Measurements from ENCODE around the gene CIITA.

The CIITA gene

GRCh38 chr16:10970065-10970464 lies 93.1 kb downstream of the CIITA start:
- no peak overlapping the region for H3K27ac Mint-ChIP-seq
- H3K9me3 Mint-ChIP-seq: peaks cover 7% of the 10 kb centered on the region
- H3K4me1 Mint-ChIP-seq (ENCODE audit: low read depth): peaks cover 59% of the 10 kb centered on the region
- no peak overlapping the region for H3K4me3 Mint-ChIP-seq
- peaks cover 53% of the 10 kb centered on the region for H3K36me3 Mint-ChIP-seq (ENCODE audit: low read depth)
- no peaks in the 10 kb centered on the region for H3K27me3 Mint-ChIP-seq (ENCODE audit: low read depth)

DNA sequence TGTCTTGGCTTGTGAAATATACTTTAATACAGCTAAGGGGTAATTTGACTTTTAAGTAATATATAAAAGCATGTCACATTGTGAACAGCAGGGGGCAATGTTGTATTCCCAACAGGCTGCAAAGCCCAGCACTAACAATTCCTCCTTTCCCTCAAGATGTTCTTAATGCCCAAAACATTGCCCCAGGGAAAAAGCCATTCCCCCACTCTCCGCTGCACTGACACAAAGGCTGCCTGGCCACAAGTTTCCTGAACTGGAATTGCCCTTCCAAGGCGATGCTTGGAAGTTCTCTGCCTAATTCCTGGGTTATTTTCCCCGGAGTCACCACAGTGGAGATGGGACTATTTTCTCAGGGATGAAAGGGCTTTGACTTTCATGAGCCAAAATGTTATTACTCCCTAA lies 94.6 kb downstream of the CIITA start:
- H3K27me3 Mint-ChIP-seq (ENCODE audit: low read depth): no peaks in the 10 kb centered on the region
- no peaks in the 10 kb centered on the region for H3K9me3 Mint-ChIP-seq
- H3K27ac Mint-ChIP-seq: peak overlapping the region; percentile 56
- peaks cover 46% of the 10 kb centered on the region for H3K4me1 Mint-ChIP-seq (ENCODE audit: low read depth)
- H3K4me3 Mint-ChIP-seq: no peak overlapping the region
- H3K36me3 Mint-ChIP-seq (ENCODE audit: low read depth): peaks cover 44% of the 10 kb centered on the region

DNA sequence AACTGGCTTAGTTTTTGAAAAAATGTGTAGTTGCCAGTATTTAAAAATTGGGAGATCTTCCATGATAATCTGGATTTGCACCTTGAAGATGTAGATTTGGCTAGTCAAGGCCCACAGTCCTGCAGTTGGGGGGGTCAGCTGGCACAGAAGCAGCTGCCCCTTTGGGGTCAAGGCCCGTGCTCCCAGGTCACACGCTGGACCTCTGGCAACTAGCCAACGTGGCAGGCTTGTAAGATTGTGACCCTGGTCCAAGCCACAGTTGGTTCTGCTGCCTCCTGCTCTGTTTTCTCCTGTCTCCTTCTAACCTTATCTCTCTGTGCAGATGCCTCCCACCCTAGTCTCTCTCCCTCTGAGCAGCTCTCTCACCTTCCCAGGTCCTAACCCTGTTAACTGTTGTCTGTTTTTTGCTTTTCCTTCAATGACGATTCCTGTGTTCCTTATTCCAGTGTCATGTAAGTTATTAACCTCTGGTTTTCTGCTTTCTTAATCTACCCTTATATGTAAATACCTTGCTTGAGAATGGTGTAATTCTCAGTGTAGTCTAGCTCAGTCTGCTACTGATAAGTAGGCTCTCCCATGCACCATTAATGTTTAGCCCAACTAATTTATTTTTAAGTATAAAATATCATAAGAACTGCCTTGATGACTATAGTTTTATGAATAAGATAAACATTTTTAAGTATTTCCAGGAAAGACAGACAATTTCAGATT lies 95.3 kb downstream of the CIITA start:
- Mint-ChIP-seq H3K27ac (peak overlapping the region; percentile 58), H3K36me3 (ENCODE audit: low read depth) (peaks cover 41% of the 10 kb centered on the region), H3K4me1 (ENCODE audit: low read depth) (peaks cover 46% of the 10 kb centered on the region), H3K9me3 (no peaks in the 10 kb centered on the region), H3K4me3 (peak overlapping the region; percentile 59), H3K27me3 (ENCODE audit: low read depth) (no peaks in the 10 kb centered on the region)

GRCh38 chr16:10972819-10973464 lies 95.9 kb downstream of the CIITA start:
- peak overlapping the region; percentile 56 for H3K27ac Mint-ChIP-seq
- H3K9me3 Mint-ChIP-seq: no peaks in the 10 kb centered on the region
- peaks cover 53% of the 10 kb centered on the region for H3K4me1 Mint-ChIP-seq (ENCODE audit: low read depth)
- peak overlapping the region; percentile 55 for H3K4me3 Mint-ChIP-seq
- H3K27me3 Mint-ChIP-seq (ENCODE audit: low read depth): no peaks in the 10 kb centered on the region
- peaks cover 45% of the 10 kb centered on the region for H3K36me3 Mint-ChIP-seq (ENCODE audit: low read depth)

GRCh38 chr16:10976634-10977033 lies 99.6 kb downstream of the CIITA start:
- Mint-ChIP-seq H3K27ac (no peak overlapping the region), H3K36me3 (ENCODE audit: low read depth) (peaks cover 36% of the 10 kb centered on the region)

GRCh38 chr16:10978124-10978523 lies 101.1 kb downstream of the CIITA start:
- Mint-ChIP-seq H3K36me3 (ENCODE audit: low read depth) (peaks cover 34% of the 10 kb centered on the region), H3K4me3 (no peak overlapping the region), H3K27ac (peak overlapping the region; percentile 66), H3K9me3 (no peaks in the 10 kb centered on the region), H3K4me1 (ENCODE audit: low read depth) (peaks cover 53% of the 10 kb centered on the region), H3K27me3 (ENCODE audit: low read depth) (no peaks in the 10 kb centered on the region)

More at GRCh38 chr16:10976634-10977033, 99.6 kb downstream of the CIITA start:
- H3K27me3 Mint-ChIP-seq (ENCODE audit: low read depth): no peaks in the 10 kb centered on the region
- peaks cover 53% of the 10 kb centered on the region for H3K4me1 Mint-ChIP-seq (ENCODE audit: low read depth)
- H3K9me3 Mint-ChIP-seq: no peaks in the 10 kb centered on the region
- H3K4me3 Mint-ChIP-seq: no peak overlapping the region

DNA sequence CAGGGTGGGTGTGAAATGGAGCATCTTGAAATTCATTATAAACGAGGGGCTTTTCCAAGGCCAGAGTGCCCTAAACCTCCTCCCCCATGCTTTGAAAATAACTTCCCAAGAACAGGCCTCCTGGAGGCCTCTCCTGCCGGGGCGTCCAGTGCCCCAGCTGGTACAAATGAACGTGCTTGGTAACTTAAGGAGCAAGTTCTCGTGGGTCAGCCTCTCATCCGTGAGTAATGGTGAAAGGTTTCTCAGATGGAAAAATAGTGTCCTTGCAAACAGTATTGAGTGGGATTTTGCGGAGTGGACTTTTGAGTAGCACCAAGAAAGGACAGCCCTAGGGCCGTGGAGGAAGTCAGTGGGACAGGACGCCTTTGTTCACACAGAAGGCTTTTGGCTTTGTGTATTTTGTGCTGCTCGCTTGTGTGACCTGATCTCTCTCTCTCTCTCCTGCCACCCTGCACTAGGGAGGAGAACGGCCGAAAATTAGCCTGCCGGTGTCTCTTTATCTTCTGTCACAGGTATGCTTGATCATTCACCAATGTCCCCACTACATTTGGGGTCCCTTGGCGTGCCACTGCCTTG lies 102.0 kb downstream of the CIITA start:
- H3K4me3 Mint-ChIP-seq: no peak overlapping the region
- no peaks in the 10 kb centered on the region for H3K27me3 Mint-ChIP-seq (ENCODE audit: low read depth)
- H3K4me1 Mint-ChIP-seq (ENCODE audit: low read depth): peaks cover 56% of the 10 kb centered on the region
- peaks cover 33% of the 10 kb centered on the region for H3K36me3 Mint-ChIP-seq (ENCODE audit: low read depth)
- H3K27ac Mint-ChIP-seq: peak overlapping the region; percentile 5
- H3K9me3 Mint-ChIP-seq: no peaks in the 10 kb centered on the region

- Mint-ChIP-seq H3K4me3 (no peak overlapping the region), H3K9me3 (no peaks in the 10 kb centered on the region), H3K4me1 (ENCODE audit: low read depth) (peaks cover 57% of the 10 kb centered on the region), H3K27ac (no peak overlapping the region), H3K36me3 (ENCODE audit: low read depth) (peaks cover 32% of the 10 kb centered on the region), H3K27me3 (ENCODE audit: low read depth) (no peaks in the 10 kb centered on the region)
These were observed 103.0 kb downstream of the CIITA start for GRCh38 chr16:10979717-10980601.

DNA sequence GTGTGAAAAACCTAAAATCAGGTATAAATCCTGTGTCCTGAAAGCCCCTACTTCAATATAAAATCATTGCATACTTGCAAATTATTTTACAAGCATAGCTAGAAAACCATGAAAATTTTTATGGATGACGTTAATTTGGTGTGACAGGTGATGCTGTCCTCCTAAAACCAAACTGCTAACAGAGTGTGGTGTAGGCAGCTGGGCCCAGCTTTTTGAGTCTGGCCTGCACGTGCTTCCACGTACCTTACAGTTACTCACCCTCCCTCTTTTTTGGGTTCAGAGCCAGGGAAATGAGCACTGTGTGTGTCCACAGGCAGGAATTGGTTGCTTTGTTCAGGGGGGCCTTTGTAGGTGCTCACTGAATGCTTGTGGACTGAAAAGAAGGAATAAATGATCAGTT lies 103.8 kb downstream of the CIITA start:
- Mint-ChIP-seq H3K27ac (no peak overlapping the region), H3K9me3 (no peaks in the 10 kb centered on the region), H3K4me3 (no peak overlapping the region), H3K4me1 (ENCODE audit: low read depth) (peaks cover 58% of the 10 kb centered on the region), H3K36me3 (ENCODE audit: low read depth) (peaks cover 35% of the 10 kb centered on the region), H3K27me3 (ENCODE audit: low read depth) (no peaks in the 10 kb centered on the region)

DNA sequence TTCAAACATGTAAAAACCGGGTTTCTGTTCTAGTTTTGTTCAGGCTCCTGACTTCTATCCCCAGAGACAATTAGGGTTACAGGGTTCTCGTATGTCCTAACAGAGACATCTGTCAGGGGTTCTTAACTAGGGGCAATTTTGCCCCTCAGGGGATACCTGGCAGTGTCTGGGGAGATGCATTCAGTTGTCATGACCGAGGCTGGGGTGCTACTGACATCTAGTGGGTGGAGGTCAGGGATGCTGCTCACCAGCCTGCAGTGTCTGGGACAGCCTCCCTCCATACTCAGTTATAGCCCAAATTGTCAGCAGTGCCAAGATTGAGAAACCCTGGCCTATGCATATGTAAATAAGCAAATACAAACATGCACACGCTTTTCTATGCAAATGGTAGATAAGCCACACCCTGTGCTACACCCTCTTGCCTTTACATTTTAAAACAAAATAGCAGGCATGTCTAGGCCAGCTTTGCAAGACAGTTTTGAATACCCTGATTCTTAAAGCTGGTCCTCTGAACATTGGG lies 104.8 kb downstream of the CIITA start:
- Mint-ChIP-seq H3K27ac (peak overlapping the region; percentile 57), H3K9me3 (no peaks in the 10 kb centered on the region), H3K4me3 (no peak overlapping the region), H3K36me3 (ENCODE audit: low read depth) (peaks cover 38% of the 10 kb centered on the region), H3K27me3 (ENCODE audit: low read depth) (no peaks in the 10 kb centered on the region), H3K4me1 (ENCODE audit: low read depth) (peaks cover 61% of the 10 kb centered on the region)

DNA sequence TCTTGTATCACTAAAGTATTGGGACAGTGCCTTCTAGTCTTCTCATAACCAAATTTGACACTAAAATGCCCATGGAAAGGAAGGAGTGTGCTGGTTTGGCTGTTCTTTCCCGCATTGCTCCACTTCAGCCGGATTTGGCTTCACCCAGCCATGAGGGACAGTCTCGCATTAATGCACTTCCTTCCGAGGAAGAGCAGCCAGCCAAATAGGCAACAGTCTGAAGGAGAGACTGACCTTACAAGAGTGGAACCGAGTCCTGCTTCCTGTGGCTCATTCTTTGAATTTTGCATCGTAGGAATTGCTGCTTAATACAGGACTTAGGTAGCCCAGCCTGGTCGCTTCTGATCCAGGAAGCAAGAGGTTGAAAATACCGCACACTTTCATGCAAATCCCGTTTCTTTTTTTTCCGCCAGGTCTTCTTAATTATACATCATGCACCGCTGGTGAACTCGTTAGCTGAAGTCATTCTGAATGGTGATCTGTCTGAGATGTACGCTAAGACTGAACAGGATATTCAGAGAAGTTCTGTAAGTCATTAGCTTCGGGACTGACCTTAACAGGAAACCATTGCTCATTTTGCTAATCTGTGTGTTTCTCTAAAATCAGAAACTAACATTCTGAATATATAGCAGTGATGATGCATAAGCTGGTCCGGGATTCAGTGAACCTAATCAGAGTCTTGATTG lies 105.6 kb downstream of the CIITA start:
- Mint-ChIP-seq H3K9me3 (no peaks in the 10 kb centered on the region), H3K4me1 (ENCODE audit: low read depth) (peaks cover 60% of the 10 kb centered on the region), H3K27ac (peak overlapping the region; percentile 34), H3K4me3 (peak overlapping the region; percentile 16), H3K27me3 (ENCODE audit: low read depth) (no peaks in the 10 kb centered on the region), H3K36me3 (ENCODE audit: low read depth) (peaks cover 32% of the 10 kb centered on the region)

GRCh38 chr16:10983159-10983558 lies 106.2 kb downstream of the CIITA start:
- Mint-ChIP-seq H3K4me1 (ENCODE audit: low read depth) (peaks cover 61% of the 10 kb centered on the region), H3K36me3 (ENCODE audit: low read depth) (peaks cover 29% of the 10 kb centered on the region), H3K27ac (no peak overlapping the region), H3K9me3 (no peaks in the 10 kb centered on the region), H3K27me3 (ENCODE audit: low read depth) (no peaks in the 10 kb centered on the region), H3K4me3 (no peak overlapping the region)

- H3K9me3 Mint-ChIP-seq: no peaks in the 10 kb centered on the region
- no peak overlapping the region for H3K4me3 Mint-ChIP-seq
- peaks cover 69% of the 10 kb centered on the region for H3K4me1 Mint-ChIP-seq (ENCODE audit: low read depth)
- H3K27ac Mint-ChIP-seq: no peak overlapping the region
- no peaks in the 10 kb centered on the region for H3K27me3 Mint-ChIP-seq (ENCODE audit: low read depth)
- H3K36me3 Mint-ChIP-seq (ENCODE audit: low read depth): peaks cover 25% of the 10 kb centered on the region
These were observed 107.5 kb downstream of the CIITA start for GRCh38 chr16:10984509-10984908.

All from T-helper 1 cell treated with Interleukin-12 subunit alpha and Interleukin-12 subunit beta and Interleukin-4 antibody, amounts not matched to agents 30 μg/mL and 1 μg/mL, for 36 hours (primary cell).